IPS DF 4.7 (cell line): Measurements from ENCODE around the gene ASS1.

Source experiments
- DNase-seq: peaks from one replicate; pipeline ENCODE4 v3.0.0-alpha.2; 2013; ENCODE audit warnings: low spot score; ENCODE audit errors: extremely low read depth

ASS1 gene

DNA sequence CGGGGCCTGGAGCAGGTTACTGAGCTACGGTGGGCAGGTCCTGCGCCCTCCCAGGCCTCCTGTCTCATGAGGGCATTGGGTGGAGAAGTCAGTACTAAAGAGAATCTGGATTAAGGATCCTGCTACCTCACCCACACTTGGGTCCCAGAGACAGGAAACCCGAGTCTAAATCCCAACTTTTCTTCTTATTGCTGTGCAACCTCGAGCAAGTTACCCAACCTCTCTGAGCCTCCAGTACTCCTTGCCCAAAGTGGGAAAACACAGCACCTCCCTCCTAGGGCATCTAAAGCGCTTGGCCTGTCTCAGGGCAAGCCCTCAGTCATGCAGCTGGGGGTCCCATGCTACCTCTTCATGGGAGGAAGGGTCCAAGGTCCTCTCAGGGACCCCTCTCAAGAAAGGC is 28.2 kb downstream of the ASS1 start:
- DNase-seq = no peak

DNA sequence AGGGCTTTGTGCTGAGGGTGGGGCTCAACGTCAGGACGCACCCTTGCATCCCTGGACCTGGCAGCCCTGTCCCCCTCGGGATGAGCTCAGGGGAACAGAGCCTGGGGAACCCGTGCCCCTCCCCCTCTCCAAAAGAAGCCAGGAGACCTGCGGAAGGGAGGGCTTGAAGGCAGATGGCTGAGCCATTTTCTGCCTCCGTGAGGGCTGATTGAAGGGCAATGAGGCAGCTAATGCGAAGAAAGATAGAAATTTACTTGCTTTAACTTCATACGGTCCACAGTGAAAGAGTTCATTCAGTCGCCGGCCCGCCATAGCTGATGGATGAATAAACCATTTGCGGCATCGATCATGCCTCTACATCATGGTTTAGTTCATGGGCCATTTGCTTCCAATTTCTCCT is 28.8 kb downstream of the ASS1 start:
- DNase-seq = no peak

DNA sequence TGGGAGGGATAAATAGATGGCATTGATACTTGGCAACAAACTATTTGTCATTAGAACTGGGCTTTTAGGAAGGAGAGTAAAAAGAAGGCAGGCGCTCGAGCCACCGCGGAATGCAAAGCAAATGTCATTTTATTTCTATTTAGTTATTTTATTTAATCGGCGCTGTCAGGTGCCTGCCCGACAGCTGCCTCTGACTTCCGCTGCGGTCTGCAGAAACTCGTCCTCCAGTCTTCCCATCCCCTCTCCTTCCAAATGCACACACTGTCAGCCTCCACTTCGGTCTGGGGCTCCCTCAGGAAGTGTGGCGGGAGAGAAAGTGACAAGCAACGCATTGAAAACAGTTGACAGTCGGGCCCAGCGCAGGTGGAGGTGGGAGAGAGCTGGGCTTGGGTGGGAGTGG is 29.3 kb downstream of the ASS1 start:
- DNase-seq = no peak

DNA sequence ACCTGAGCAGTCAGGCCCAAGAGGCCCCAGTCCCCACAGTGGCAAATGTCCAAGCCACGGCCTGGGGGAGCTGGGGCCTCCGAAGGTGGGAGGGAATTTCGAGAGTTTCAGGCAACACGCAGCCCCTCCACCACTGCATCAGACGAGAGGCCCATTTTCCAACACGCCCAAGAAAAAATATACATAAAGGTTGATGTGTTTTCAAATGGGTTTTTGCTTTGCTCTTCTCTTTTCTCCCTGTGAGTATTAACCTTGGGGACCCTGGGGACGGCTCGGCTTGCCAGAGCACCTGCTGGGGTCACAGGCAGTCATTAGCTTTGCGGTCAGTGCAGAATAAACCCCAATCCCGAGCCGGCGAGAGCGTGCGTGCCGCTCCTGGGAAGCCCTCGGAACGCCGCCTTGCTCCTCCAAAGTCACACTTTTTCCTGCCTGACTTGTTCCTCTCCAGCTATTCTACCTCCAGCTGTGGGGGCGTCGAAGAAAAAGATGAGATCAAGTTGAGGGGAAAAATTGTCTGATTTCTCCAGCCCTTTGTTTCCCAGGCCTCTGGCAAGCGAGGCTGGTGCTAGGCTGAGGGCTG is 31.5 kb downstream of the ASS1 start:
- DNase-seq = no peak

DNA sequence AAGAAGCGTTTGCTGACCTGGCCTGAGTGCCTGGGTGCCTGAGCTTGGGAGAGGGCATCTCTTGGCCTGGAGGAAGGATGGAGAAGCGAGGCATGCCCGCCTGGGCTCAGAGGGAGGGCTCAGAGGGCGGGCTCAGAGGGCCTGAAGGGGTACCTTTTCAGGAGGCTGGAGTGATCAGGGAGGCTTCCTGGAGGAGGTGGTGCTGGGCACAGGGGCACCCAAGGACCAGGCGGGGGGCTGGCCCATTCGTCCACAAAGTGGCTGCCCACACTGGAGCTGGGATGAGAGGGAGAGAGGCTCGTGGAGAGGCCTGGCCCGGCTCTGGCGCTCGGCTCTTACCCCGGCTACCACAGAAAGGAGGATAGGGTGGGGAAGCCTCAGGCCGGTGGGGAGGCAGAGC is 32.8 kb downstream of the ASS1 start:
- DNase-seq = no peak

DNA sequence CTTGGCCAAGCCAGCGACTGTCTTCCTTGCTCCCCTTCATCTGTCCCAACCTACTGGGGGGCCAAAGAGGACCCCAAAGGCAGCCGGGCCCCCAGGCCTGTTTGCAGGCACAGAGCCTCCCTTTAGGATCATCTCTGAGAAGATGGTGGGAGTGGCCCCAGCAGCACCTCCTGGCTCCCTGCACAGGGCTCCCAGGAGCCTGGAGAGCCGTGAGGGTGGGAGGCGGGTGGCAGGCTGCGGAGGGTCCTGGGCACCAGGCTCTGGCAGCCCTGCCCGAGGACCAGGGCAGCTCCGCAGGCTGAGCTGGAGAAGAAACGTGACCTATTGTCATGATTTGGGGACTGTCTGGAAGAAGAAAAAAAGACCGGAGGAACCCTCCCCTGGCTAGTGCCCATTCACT is 33.4 kb downstream of the ASS1 start:
- DNase-seq = no peak

DNA sequence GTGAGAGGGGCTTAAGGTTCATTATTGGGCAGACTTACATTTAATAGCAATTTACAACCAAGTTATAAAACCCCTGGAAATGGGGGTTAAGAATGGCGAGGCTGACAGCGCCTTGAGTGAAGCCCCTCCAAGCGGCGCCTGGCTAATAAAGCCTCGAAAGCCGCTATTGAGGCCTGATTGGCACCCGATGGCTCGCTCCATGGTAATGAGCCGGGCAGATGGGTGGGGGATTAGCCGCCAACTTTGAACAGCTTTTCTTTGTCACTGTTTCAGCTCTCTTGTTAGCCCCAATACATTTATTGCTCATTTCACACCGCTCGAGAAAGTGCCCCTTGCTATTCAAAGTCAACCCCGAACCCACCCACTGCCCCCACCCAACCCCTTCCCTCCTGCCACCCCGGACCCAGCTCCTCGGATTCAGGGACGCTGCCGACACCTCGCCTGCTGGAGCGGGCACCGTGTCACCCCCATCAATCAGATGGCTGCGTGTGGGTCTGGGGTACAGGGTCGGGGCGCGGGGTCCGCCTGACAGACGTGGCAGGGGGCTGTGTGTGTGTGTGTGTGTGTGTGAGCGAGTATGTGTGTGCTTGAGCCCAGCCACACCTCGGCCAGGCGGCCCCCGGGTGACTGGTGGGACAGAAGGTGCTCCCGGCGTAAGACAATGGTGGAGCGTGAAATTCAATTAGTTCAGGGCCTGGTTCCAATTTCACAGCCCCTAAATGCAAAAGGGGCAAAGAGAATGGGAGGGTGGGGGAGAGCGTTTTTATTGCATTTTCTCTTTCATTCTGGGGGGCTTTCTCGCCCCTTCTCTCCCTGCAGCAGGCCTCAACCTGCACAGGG is 34.2 kb downstream of the ASS1 start:
- no peak for DNase-seq

DNA sequence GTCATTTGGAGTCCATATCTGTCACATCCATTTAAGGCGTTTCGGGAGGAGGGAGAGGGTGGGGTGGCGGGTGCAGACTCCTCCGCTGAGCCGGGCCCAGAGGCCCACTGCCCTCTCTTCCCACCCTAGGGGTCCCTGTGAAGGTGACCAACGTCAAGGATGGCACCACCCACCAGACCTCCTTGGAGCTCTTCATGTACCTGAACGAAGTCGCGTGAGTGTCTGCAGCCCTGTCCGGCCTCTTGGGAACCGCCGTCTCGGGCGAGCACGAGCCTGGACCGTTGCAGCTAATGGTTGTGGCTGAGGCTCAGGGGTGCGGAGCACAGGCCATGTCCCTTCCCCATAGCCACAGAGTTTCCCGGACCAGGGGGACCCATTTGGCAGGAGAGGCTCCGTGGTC is 34.8 kb downstream of the ASS1 start:
- DNase-seq = no peak

DNA sequence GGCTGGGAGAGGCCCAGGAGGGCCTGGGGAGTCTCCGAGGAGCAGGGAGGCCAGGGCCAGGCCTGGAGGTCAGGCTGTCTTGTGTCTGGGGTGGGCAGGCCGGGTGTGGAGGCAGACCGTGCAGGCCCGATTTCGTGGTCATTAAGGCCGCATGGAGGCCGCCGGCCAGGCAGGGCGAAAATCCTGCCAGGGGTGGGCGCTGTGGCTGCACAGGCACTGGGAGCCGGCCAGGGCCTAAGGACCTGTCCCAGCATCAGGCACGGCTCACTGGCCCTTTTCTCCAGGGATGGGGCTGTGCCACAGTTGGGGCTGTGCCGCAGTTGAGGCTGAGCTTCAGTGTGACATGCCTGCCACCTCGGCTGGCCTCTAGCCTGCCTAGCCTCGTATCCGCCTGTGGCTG is 35.9 kb downstream of the ASS1 start:
- DNase-seq = no peak

DNA sequence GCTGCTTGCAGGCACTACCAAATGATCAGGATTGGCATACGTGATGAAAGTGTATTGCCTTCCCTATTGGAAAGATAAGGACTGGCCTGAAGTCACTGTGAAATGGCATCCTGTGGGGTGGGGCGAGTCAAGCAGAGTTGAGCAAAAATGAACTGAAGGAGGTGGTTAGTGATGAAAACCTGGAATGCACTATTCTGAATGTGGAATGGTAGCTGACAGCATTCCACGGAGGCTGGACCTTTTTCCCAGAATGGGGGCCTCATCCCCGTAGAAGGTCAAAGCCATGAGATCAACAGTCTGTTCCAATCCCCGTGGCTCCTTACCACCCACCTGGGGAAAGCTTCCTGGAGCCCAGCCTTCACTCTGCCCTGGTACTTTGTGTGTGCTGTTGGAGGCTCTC is 37.7 kb downstream of the ASS1 start:
- no peak for DNase-seq

DNA sequence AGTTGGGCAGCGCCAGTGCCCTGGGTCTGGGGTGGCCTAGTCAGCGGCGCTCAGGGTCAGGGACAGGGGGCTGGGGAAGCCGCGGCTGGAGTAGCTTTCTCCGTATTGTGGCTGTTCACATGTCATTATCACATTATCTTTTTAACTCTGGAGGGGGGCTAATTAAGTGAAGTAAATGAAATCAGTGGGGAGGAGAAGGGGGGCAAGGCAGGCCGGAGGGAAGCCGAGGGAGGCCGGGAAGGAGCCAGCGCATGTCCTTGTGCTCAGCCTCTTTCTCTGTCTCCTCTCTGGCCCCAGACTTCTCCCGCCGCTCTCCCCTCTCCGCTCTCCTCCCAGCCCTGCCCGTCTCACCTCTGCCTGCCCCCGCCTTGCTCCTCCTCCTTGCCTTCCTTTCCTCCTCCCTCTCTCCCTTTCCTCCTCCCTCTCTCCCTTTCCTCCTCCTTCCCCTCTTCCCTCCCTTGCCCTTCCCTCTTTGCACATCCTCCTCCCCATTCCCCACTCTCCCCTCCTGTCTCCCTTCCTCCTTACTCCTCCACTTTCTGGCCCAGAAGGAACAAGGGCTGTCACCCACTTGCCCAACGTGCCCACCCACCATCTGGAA is 38.7 kb downstream of the ASS1 start:
- DNase-seq = no peak

DNA sequence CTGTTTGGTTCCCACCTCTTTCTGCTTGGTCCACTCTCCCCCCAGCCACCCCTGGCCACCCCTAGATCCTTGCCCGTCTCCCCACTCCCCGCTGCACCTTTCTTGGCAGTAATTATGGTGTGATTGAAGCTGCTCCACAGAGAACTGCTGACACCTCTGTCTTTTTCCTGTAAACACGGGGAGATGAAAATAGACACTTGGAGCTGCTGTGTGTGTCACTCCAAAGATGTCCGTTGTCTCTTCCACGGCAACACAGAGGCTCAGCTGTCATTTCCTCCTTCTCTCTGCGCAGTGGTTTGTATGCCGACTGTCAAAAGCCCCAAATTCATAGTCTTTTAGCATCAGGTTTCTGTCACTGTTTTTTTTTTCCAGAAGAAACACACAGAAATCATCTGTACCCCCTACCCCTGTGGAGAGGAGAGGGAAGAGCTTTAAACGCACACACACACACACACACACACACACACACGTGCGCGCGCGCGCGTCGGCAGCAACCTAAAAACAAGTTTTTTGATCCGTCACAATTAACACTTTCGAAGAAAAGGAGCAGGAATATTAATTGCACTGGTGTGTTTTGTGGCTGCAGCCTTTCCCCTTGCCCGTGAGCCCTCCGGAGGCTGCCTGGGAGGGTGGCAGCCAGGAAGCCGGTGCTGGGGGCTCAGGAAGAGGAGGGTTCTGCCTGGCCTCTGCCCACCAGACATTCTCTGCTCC is 39.8 kb downstream of the ASS1 start:
- no peak for DNase-seq

DNA sequence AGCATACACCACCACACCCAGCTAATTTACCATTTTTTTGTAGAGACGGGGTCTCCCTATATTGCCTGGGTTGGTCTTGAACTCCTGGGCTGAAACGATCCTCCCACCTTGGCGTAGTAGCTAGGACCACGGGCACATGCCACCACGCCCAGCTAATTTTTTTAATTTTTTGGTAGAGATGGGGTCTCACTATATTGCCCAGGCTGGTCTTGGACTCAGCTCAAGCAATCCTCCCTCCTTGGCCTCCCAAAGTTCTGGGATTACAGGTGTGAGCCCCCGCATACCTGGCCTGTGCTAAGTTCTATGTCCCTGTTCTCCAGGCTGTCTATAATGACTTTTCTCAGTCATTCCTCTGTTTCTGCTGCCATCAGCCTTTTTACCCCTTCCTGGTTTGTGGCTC is 41.3 kb downstream of the ASS1 start:
- no peak for DNase-seq

DNA sequence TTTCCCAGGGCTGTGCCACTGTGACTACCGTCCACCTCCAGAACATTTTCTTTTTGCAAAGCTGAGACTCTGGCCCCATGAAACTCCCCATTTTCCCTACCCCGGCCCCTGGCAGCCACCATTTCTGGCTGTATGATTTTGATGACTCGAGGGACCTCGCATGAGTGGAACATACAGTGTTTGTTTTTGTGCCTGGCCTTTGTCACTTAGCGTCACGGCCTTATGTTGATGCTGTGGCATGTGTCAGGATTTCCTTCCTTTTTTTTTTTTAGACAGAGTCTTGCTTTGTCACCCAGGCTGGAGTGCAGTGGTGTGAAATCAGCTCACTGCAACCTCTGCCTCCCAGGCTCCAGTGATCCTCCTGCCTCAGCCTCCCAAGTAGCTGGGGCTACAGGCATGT is 42.7 kb downstream of the ASS1 start:
- DNase-seq = no peak

DNA sequence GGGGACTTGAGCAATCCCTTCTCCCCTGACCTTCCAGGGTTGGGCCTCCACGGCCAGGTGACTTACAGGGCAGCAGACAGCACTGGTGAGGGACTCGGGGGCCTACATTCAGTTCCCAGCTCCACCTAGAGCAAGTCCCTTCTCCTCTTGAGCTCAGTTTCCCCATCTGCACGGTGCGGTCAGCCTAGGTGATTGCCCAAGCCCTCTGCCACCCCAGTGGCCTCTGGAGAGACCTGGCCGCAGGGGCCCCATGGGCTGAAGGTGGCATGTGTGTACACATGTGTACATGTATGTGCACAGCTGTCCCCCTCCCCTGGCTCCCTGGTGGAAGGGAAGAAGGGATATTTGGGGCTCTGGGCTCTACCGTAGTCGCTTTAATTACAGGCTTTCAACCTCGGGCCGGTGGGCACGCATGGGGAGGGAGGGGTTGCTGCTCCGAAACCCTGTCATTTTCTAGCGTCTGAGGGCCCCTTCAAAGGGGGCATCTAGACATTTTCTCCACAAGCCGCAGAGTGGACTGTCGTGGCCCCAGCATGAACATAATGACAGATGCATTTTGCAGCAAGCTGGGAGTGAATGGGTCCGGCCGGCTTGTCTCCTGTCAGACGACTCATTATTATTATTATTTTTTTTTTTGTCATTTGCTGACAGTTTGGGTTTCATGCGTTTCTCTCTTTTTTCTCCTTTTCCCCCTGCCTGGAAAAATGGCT is 44.0 kb downstream of the ASS1 start:
- no peak for DNase-seq

DNA sequence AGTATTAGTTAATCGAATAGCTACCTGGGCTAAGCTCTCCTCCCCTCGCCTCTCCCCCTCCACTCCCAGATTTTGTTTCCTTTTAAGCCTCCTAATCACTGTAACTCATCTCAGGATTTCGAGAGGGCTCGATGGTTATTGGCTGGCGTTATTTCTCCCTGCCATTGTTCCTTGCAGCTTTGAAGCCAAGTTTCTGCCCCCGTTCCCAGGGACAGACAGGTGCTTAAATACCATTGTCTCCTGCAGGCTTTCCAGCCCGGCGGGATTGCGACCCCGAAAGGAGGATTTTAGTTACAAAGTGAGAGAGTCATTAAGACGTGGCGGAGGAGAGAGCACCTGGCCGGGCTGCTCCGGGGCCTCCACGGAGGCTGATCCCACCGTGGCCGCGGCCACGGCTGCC is 46.2 kb downstream of the ASS1 start:
- no peak for DNase-seq

DNA sequence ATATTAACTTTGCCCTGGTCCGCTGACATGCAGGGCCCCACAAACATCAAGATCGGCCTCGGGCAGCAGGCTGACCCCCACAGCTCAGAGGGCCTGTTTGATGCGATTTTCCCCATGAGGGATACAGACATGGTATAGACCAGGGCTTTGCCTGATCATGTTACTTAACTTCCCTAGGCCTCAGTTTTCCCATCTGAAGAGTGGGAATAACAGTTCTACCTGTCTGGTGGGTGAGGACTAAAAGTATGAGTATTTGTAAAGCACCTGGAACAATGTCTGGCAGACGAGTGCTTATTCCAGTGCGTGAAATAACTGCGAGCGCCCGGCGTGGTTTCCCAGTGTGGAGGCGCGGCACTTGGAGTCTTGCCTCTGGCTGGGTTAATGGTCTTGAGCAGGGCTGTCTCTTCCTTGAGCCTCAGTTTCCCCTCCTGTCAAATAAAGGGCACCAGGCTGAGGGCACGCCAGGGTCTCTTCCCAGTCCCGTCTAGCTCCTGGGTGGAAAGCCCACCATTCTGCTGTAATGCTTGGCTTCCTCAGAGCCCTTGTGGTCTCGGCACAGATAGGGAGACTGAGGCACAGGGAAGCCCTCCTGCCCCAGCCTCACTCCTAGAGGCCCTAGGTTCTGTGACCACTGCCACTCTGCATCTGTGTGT is 47.2 kb downstream of the ASS1 start:
- no peak for DNase-seq

DNA sequence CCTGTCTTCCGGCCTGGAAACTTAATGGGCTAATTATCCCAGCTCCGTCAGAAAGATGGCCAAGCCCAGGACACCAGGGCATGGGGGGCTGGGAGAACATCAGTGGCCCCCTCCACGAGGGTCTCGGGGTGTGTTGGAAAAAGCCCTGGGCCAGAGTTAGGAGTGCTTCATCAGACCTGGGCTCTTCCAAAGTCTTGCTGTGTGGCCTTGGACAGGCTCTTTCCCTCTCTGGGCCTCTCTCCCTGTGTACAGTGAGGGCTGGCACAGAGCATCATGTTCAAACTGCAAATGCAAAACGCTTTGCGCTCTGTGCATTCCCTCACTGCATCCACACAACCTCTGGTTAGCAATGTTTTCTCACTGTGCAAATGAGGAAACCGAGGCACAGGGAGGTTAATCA is 48.3 kb downstream of the ASS1 start:
- DNase-seq = no peak

DNA sequence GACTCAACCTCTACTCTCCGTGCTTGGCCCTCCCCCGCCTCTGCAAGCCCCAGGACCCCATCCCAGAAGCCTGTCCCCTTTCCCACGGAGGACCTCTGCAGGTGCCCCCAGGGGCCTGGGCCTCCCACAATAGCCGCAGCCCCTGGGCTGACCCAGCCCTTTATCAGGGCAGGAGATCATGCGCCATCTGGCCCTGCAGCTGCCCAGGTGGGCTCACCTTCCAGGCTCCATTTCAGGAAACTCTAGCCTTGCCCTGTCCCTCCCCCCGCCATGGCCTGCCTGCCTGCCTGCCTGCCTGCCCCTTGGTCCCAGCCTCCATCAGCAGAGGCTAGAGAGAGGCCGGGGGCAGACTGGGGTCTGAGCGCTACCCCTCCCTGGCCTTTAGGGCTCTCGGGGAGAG is 48.7 kb downstream of the ASS1 start:
- DNase-seq = no peak

DNA sequence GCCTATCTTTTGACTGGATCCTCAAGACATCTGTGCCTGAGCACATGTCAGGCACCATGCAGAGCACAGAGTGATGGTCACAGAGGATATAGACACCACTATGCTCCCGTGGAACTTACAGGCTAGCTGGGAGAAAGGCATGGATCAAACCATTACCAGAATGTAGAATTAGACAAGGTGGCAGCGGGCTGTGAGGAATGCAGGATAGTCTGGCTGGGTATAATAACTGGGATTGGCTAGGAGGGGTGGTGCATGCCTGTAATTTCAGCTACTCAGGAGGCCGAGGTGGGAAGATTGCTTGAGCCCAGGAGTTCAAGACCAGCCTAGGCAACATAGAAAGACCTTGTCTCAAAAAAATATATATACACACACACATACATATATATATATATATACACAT is 50.3 kb downstream of the ASS1 start:
- DNase-seq = no peak

DNA sequence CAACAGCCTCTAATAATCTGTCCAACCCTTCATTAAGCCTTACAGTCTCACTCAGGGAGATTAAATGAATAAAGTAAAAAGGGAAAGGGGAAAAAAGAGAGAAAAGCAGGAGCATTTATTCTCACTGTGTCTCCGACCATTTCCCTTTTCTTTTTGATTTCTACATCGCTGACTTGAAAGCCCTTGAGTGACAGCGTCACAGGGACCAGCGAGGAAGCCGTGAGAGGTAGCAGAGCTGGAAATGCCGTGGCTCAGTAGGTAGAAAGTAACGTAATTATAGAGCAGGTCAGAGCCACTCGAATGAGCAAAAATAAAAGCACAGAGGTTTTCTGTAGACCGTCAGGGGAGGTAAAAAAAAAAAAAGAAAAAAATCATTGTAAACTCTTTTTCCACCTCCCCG is 52.4 kb downstream of the ASS1 start:
- no peak for DNase-seq
